Brain microvascular endothelial cell (primary cell): ENCODE measurements around the gene HOXC4.

Experiments used
- DNase-seq: peaks from one replicate; pipeline ENCODE4 v3.0.0-alpha.2; 2020
- H3K27ac ChIP-seq: fragments of 250-450 bp; sonication (Bioruptor Pico); 2 replicates; pipeline ENCODE4 v1.5.1; 2020; ENCODE audit warnings: mild to moderate bottlenecking, moderate library complexity
- H3K27me3 ChIP-seq: fragments of 250-450 bp; sonication (Bioruptor Pico); replicated peaks from 2 replicates; pipeline ENCODE4 v1.5.1; 2020; ENCODE audit warnings: mild to moderate bottlenecking
- H3K36me3 ChIP-seq: fragments of 250-450 bp; sonication (Bioruptor Pico); replicated peaks from 2 replicates; pipeline ENCODE4 v1.5.1; 2020; ENCODE audit warnings: mild to moderate bottlenecking
- H3K4me3 ChIP-seq: 2 replicates; pipeline ENCODE4 v1.5.1; 2011; ENCODE audit warnings: low read depth, mild to moderate bottlenecking, control low read depth, low read length, moderate library complexity
- in situ Hi-C: cut with HindIII; loops from 2 replicates; pipeline ENCODE4 v1.10.0; 2017; ENCODE audit warnings: low sequenced_read_pairs, low pct_ligation_motif_present
- TF ChIP-seq, protein P1 (sequence below): IDR thresholded peaks from 2 replicates; pipeline ENCODE4 v1.5.1; 2011; ENCODE audit warnings: low read depth, mild to moderate bottlenecking, moderate library complexity, low read length, control low read depth, inconsistent platforms; ENCODE audit errors: missing control alignments

HOXC4 gene

DNA sequence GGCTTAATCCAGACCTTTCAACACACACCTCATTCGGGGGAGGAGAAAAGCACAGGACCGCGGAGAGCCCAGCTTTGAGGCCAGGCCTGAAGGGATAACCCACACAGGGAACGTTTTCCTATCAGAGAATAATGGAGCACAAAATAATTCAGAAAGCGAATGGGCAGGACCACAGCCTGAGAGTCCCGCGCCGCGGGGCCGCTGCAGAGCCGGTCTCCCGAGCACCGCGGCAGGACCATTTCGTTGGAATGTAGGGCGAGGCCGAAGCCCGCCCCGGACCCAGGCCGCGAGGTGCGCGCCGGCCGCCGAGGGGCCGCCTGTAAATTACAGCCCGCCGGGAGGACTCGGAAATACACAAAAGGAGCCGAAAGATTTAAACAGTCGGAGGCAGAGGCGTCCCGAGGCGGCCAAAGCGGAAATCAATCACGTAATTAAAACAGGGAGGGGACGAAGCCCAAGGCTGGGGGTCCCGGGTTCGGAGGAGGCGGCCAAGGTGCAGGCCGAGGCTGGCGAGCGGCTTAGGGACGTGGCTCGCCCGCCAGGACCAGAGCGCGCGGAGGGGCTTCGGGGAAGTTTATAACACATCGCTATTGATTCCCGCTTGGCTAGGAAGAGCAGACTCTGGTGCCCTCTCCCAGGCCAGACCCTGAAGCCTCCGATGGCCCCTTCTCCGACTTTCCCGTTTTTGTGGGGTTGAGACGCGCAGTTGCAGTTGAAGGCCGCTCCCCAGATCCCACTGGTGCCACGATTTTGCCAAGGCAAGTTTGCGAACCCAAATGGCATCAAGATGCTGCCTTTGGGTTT is 6.3 kb upstream of the HOXC4 start:
- Histone ChIP-seq H3K27me3 (peaks cover 87% of the 10 kb centered on the region), H3K27ac (no peak overlapping the region), H3K4me3 (no peak overlapping the region), H3K36me3 (no peaks in the 10 kb centered on the region)
- TF ChIP-seq, protein P1, sequence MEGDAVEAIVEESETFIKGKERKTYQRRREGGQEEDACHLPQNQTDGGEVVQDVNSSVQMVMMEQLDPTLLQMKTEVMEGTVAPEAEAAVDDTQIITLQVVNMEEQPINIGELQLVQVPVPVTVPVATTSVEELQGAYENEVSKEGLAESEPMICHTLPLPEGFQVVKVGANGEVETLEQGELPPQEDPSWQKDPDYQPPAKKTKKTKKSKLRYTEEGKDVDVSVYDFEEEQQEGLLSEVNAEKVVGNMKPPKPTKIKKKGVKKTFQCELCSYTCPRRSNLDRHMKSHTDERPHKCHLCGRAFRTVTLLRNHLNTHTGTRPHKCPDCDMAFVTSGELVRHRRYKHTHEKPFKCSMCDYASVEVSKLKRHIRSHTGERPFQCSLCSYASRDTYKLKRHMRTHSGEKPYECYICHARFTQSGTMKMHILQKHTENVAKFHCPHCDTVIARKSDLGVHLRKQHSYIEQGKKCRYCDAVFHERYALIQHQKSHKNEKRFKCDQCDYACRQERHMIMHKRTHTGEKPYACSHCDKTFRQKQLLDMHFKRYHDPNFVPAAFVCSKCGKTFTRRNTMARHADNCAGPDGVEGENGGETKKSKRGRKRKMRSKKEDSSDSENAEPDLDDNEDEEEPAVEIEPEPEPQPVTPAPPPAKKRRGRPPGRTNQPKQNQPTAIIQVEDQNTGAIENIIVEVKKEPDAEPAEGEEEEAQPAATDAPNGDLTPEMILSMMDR, result no peak
- no peak for DNase-seq
- in situ Hi-C loops, result no loop called here

DNA sequence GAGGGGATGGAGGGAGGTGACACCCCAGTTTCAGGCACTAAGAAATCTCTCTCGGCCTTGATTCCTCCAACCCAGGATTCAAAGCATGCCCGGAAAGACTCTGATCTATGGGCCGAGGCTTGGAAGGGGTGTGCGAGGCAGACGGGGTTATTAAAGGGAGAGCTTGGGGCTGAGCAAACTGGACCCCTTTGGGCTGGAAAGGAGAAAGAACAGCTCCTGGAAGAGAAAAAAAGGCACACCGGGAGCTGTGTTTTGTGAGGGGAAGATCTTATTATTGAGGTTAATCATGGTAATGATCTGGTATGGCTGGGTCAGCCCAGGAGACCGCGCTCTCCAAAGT is 5.7 kb upstream of the HOXC4 start:
- in situ Hi-C loops, result no loop called here
- no peak for DNase-seq
- Histone ChIP-seq H3K4me3 (no peak overlapping the region), H3K27me3 (peaks cover 87% of the 10 kb centered on the region), H3K36me3 (no peaks in the 10 kb centered on the region), H3K27ac (no peak overlapping the region)
- TF ChIP-seq, protein P1, result no peak

DNA sequence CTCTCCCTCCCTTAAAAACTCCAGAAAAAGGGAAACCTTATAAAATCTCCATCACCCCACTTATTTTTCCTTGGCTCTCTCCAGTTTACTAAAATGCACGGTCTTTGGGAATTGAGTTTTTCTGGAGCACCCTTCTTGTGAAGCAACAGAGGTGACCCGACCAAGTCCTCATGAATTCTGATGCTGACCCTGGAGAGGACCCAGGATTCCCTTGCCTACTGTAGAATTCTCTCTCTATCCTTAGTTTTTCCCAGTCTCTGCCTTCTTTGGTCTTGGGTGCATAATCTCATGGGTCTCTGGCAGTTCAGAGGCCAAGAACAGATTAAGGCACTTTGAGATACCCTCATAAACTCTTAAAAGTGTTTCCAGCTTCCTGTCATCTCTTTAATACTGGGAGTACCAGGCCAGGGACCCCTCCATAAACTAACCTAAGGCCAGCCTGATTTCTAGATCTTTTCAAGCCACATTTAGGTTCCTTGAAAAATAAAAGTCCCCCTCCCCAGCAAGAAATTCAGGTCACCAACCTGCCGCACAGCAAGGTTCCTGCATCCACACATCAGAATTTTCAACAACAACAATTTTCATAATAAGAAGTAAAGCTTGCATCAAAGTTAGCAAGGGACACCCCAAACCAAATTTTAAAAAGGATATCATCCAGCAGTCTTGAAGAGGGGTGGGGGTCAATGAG is 5.1 kb upstream of the HOXC4 start:
- in situ Hi-C loops, result no loop called here
- TF ChIP-seq, protein P1, result no peak
- Histone ChIP-seq H3K27ac (no peak overlapping the region), H3K27me3 (peaks cover 89% of the 10 kb centered on the region), H3K4me3 (no peak overlapping the region), H3K36me3 (no peaks in the 10 kb centered on the region)
- DNase-seq, result no peak

DNA sequence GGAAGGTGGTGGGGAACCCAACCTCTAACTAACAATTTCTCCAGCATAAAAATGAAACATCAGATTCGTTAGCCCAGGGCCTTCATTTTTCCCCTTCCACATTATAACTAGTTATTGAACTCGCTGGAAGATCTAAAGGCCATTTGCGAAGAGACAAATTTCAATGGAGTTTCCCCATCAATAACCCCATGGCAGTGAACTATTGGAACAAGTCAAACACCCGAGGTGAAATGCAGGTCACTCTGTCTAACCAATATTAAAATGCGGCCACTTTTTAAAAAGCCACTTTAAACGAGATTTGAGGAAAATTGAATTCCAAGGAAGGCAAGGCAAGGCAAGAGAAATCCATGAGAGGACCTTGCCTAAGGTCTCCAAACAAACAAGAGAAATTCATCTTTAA is 4.5 kb upstream of the HOXC4 start:
- peaks cover 93% of the 10 kb centered on the region for H3K27me3 ChIP-seq
- no peak overlapping the region for H3K4me3 ChIP-seq
- TF ChIP-seq, protein P1, result no peak
- in situ Hi-C loops, result no loop called here
- no peak overlapping the region for H3K27ac ChIP-seq
- no peak for DNase-seq
- no peaks in the 10 kb centered on the region for H3K36me3 ChIP-seq

DNA sequence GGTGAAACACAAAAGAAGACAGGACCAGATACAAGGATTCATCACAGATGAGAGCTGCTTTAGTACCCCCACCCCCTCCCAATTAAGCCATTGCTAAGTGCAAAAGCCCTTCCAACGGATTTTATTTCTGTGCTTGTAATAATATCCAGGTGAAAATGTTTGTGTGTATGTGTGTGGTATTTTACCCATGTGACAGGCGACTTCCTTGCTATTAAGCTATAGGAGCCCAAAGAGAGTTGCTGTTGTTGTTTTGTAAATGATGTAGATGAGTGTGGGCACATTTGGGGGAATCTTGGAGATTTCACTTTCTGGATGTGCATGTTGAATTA is 3.2 kb upstream of the HOXC4 start:
- TF ChIP-seq, protein P1, result no peak
- in situ Hi-C loops, result no loop called here
- Histone ChIP-seq H3K27me3 (peaks cover 90% of the 10 kb centered on the region), H3K36me3 (no peaks in the 10 kb centered on the region), H3K27ac (no peak overlapping the region), H3K4me3 (no peak overlapping the region)
- no peak for DNase-seq
